Type B pancreatic cell (in vitro differentiated cells): ENCODE measurements around the gene MRPL11. TPM values are rescaled to one million over a fixed set of nuclear protein-coding genes. Genes with fewer than 3 reads are reported as not detected.

Experiments used
- DNase-seq: peaks from one replicate; pipeline ENCODE4 v3.0.0; 2021; ENCODE audit warnings: mixed read lengths; ENCODE audit not compliant: unreplicated experiment; ENCODE audit errors: extremely low spot score
- H3K27ac Mint-ChIP-seq: 2 replicates; pipeline ENCODE4 v1.8.0; 2021; ENCODE audit warnings: mild to moderate bottlenecking, mixed read lengths
- H3K27me3 Mint-ChIP-seq: 2 replicates; pipeline ENCODE4 v1.8.0; 2021; ENCODE audit warnings: mixed read lengths
- H3K36me3 Mint-ChIP-seq: 2 replicates; pipeline ENCODE4 v1.8.0; 2021; ENCODE audit warnings: mixed read lengths
- H3K4me1 Mint-ChIP-seq: one replicate; pipeline ENCODE4 v1.8.0; 2021; ENCODE audit warnings: mixed read lengths; ENCODE audit not compliant: unreplicated experiment
- H3K4me3 Mint-ChIP-seq: 2 replicates; pipeline ENCODE4 v1.8.0; 2021; ENCODE audit warnings: mild to moderate bottlenecking, mixed read lengths
- H3K9me3 Mint-ChIP-seq: 2 replicates; pipeline ENCODE4 v1.8.0; 2021; ENCODE audit warnings: mixed read lengths
- total RNA-seq: library from RNA; stranded (reverse); gene quantifications from 2 replicates; pipeline ENCODE4 v1.2.1, GENCODE V29; 2021; ENCODE audit warnings: low replicate concordance
- TF ChIP-seq, protein P1 (sequence below): fragments of 200-600 bp; sonication (generic); conservative IDR thresholded peaks from 2 replicates; pipeline ENCODE4 v1.5.0; 2021; ENCODE audit warnings: antibody characterized with exemption, mild to moderate bottlenecking

The MRPL11 gene
- total RNA-seq, 1 donor from 2014 or later: 69.8 TPM

GRCh38 chr11:66414120-66414934 is 24.3 kb downstream of the MRPL11 start:
- H3K4me1 Mint-ChIP-seq: peaks cover 9% of the 10 kb centered on the region
- H3K27me3 Mint-ChIP-seq: peaks cover 66% of the 10 kb centered on the region
- H3K36me3 Mint-ChIP-seq: no peaks in the 10 kb centered on the region
- no peak overlapping the region for H3K27ac Mint-ChIP-seq
- TF ChIP-seq, protein P1, sequence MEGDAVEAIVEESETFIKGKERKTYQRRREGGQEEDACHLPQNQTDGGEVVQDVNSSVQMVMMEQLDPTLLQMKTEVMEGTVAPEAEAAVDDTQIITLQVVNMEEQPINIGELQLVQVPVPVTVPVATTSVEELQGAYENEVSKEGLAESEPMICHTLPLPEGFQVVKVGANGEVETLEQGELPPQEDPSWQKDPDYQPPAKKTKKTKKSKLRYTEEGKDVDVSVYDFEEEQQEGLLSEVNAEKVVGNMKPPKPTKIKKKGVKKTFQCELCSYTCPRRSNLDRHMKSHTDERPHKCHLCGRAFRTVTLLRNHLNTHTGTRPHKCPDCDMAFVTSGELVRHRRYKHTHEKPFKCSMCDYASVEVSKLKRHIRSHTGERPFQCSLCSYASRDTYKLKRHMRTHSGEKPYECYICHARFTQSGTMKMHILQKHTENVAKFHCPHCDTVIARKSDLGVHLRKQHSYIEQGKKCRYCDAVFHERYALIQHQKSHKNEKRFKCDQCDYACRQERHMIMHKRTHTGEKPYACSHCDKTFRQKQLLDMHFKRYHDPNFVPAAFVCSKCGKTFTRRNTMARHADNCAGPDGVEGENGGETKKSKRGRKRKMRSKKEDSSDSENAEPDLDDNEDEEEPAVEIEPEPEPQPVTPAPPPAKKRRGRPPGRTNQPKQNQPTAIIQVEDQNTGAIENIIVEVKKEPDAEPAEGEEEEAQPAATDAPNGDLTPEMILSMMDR: no peak
- peaks cover 5% of the 10 kb centered on the region for H3K9me3 Mint-ChIP-seq
- DNase-seq: no peak
- H3K4me3 Mint-ChIP-seq: no peak overlapping the region

GRCh38 chr11:66413167-66413566 is 25.5 kb downstream of the MRPL11 start:
- Mint-ChIP-seq H3K4me3 (no peak overlapping the region), H3K27ac (no peak overlapping the region), H3K36me3 (no peaks in the 10 kb centered on the region), H3K27me3 (peaks cover 61% of the 10 kb centered on the region), H3K9me3 (no peaks in the 10 kb centered on the region), H3K4me1 (peaks cover 8% of the 10 kb centered on the region)
- TF ChIP-seq, protein P1: no peak
- no peak for DNase-seq

- Mint-ChIP-seq H3K9me3 (no peaks in the 10 kb centered on the region), H3K27me3 (peaks cover 51% of the 10 kb centered on the region), H3K36me3 (no peaks in the 10 kb centered on the region), H3K27ac (no peak overlapping the region), H3K4me3 (no peak overlapping the region), H3K4me1 (peaks cover 8% of the 10 kb centered on the region)
- DNase-seq: no peak
- TF ChIP-seq, protein P1: no peak
Measured at GRCh38 chr11:66412110-66412509, 26.5 kb downstream of the MRPL11 start.

GRCh38 chr11:66411323-66411722 is 27.3 kb downstream of the MRPL11 start:
- DNase-seq: no peak
- Mint-ChIP-seq H3K27me3 (peaks cover 49% of the 10 kb centered on the region), H3K9me3 (no peaks in the 10 kb centered on the region), H3K4me3 (no peak overlapping the region), H3K36me3 (no peaks in the 10 kb centered on the region), H3K4me1 (peaks cover 8% of the 10 kb centered on the region), H3K27ac (no peak overlapping the region)
- TF ChIP-seq, protein P1: no peak

DNA sequence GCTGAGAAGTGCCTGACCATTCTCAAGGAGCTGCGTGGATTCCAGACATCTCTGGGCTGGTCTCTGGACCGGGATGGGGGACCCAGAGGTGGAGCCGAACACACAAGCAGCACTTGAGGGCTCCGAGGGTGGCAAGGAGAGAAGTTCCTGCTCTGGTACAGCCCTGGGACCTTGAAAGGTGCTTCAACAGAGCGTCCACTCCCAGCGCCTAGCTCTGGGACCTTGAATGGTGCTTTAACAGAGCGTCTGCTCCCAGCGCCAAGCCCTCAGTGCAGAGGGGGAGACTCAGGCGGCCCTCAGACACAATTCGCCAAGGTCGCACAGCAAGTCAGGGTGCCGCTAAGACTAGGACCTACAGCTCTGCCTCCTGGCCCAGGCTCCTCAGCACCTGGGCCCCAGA is 28.5 kb downstream of the MRPL11 start:
- Mint-ChIP-seq H3K4me1 (peaks cover 8% of the 10 kb centered on the region), H3K27ac (no peak overlapping the region), H3K4me3 (no peak overlapping the region), H3K36me3 (no peaks in the 10 kb centered on the region), H3K9me3 (no peaks in the 10 kb centered on the region), H3K27me3 (peaks cover 51% of the 10 kb centered on the region)
- TF ChIP-seq, protein P1: no peak
- no peak for DNase-seq
